Measurements from ENCODE around the gene ITM2C. TPM values are rescaled to one million over a fixed set of nuclear protein-coding genes. Genes with fewer than 3 reads are reported as not detected.

ITM2C gene
- total RNA-seq, 2 experiments from 2014 or later: 50.4 to 55.0 TPM

- ChIA-PET CTCF (interaction anchor here (0.9 to 3.7 kb wide), 3 partner anchors 10 to 45 kb away, joined by 4 to 12 read pairs (median 4); no protein-coding TSS in a partner anchor), POLR2A (no interaction called here)
Observed at GRCh38 chr2:230912046-230912445, 47.3 kb downstream of the ITM2C start.

GRCh38 chr2:230912724-230913123, 48.0 kb downstream of the ITM2C start:
- CTCF ChIA-PET: interaction anchor here (0.9 to 3.7 kb wide), 6 partner anchors 11 to 75 kb away, joined by 4 to 12 read pairs (median 6); no protein-coding TSS in a partner anchor

GRCh38 chr2:230913406-230914143, 48.8 kb downstream of the ITM2C start:
- ChIA-PET POLR2A (interaction anchor here (0.6 kb wide), 1 partner anchor 67 kb away, joined by 8 read pairs; no protein-coding TSS in a partner anchor), CTCF (interaction anchor here (1.3 to 3.7 kb wide), 5 partner anchors 11 to 92 kb away, joined by 5 to 12 read pairs (median 8); no protein-coding TSS in a partner anchor)

More at GRCh38 chr2:230912724-230913123, 48.0 kb downstream of the ITM2C start:
- POLR2A ChIA-PET: no interaction called here

DNA sequence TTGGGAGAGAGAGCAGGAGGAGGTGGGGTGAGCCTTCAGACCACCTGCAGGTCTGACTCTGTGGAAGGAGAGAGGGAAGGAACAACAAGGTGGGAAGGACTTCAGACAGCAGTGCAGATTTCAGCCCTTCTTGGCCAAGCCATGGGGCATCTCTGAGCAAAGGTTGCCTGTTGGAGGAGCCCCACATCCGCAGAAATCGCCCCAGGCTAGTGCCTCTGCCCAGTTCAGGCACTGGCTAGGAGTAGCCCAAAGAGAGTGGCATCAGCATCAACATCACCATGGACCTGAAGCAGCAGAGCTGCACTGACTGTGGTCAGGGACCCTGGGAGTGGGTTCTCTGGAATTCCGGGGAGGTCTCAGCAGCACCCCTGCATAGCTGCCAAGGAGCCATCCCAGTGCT, 50.1 kb downstream of the ITM2C start:
- CTCF ChIA-PET: interaction anchor here (0.7 to 3.7 kb wide), 4 partner anchors 9 to 93 kb away, joined by 3 to 12 read pairs (median 4); no protein-coding TSS in a partner anchor
- POLR2A ChIA-PET: no interaction called here

DNA sequence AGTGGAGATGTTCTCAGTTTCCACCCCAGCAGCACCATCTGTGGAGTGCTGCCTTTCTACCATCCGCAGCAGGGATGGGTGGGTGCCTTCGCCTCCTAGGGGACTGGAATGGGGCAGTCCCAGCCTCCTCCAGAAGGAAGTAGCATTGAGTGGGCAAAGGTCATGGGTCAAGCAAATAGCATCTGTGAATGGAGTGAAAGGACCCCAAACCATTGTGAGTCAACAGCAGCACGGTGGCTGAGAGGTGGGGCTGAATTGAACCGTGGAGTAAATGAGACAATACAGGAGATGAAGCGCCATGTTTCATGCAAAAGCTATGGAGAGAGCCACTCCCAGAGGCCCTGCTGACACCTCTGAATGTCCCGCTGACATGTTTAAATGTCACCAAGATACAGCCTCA, 50.6 kb downstream of the ITM2C start:
- ChIA-PET POLR2A (no interaction called here), CTCF (interaction anchor here (0.6 to 3.7 kb wide), 4 partner anchors 9 to 93 kb away, joined by 3 to 12 read pairs (median 4); no protein-coding TSS in a partner anchor)

- POLR2A ChIA-PET: no interaction called here
- CTCF ChIA-PET: interaction anchor here (1.0 kb wide), 1 partner anchor 14 kb away, joined by 3 read pairs; no protein-coding TSS in a partner anchor
Observed at GRCh38 chr2:230916218-230916617, 51.5 kb downstream of the ITM2C start.

DNA sequence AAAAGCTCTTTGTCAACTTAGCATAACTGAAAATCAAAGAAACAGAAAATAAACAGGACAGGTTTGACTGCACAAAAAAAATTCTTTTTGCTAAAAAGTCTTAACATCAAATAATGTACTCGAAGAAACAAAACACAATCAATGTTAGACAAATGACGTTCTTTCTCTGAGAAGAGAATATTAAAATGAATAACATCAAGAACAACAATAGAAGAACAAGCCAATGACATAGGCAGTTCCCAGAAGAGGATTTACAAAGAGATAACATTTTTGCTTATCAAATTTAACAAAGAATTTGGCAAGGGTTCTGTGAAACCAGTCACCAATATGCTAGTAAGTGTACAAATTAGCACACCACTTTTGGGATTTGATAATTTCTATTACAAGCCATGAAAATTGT, 54.5 kb downstream of the ITM2C start:
- CTCF ChIA-PET: interaction anchor here (1.0 kb wide), 1 partner anchor 13 kb away, joined by 3 read pairs; no protein-coding TSS in a partner anchor
- POLR2A ChIA-PET: no interaction called here

GRCh38 chr2:230919681-230920080, 54.9 kb downstream of the ITM2C start:
- POLR2A ChIA-PET: no interaction called here

DNA sequence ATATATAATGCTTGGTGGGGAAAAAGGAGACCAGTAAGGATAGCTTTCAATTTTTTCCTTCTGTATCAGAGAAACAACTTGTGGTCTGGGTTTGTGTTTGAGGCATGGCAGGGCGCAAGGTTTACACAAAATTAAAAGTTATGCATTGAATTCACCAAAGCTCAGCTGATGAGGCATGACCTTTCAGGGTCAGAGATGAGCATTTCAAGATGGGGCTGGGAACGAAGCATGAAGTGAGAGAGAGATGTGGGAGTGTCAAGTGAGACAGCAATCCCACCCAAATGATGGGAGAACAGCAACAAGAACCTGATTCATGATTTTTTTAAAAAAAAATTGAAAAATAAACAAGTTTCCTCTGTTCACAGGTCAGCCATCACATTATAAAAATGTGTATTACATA, 55.4 kb downstream of the ITM2C start:
- ChIA-PET CTCF (interaction anchor here (1.5 to 1.8 kb wide), 2 partner anchors 15 to 26 kb away, joined by 3 to 6 read pairs; no protein-coding TSS in a partner anchor), POLR2A (no interaction called here)

More at GRCh38 chr2:230919681-230920080, 54.9 kb downstream of the ITM2C start:
- CTCF ChIA-PET: interaction anchor here (1.0 to 1.8 kb wide), 2 partner anchors 14 to 27 kb away, joined by 3 to 6 read pairs; no protein-coding TSS in a partner anchor

DNA sequence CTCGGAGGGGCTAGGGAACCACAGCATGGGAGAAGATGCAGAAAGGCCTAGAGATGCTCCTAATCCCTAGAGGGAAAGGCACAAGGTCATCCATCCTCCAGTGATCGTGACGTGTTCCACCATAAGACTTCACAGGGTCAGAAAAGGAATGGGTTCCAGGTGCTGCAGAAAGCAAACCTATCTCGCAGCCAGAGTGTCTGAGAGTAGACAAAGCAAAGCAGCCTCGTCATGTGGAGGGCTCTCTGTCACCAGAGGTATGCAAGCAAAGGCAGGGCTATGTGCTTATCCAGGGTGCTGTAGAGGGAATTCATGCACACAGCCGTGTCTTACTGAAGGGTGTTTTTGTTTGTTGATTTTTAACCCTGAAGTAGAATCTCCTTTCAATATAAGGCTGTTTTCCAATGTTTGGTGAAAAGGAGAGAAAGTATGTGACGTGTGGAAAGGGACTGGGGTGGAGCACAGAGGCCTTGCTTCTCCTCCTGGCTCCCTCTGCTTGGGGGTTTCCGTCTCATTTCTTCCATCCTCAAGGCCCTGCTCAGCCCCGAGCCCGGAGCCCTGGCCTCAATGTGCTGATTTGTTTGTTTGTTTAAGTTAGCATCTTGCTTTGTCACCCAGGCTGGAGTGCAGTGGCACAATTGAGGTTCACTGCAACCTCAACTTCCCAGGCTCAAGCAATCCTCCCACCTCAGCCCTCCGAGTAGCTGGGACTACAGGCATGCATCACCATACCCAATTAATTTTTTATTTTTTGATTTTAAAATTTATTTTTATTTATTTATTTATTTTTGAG, 57.3 kb downstream of the ITM2C start:
- ChIA-PET CTCF (interaction anchor here (0.8 to 3.3 kb wide), 3 partner anchors 11 to 16 kb away, joined by 3 to 12 read pairs (median 3); no protein-coding TSS in a partner anchor), POLR2A (interaction anchor here (1.0 kb wide), 1 partner anchor 22 kb away, joined by 3 read pairs; no protein-coding TSS in a partner anchor)

DNA sequence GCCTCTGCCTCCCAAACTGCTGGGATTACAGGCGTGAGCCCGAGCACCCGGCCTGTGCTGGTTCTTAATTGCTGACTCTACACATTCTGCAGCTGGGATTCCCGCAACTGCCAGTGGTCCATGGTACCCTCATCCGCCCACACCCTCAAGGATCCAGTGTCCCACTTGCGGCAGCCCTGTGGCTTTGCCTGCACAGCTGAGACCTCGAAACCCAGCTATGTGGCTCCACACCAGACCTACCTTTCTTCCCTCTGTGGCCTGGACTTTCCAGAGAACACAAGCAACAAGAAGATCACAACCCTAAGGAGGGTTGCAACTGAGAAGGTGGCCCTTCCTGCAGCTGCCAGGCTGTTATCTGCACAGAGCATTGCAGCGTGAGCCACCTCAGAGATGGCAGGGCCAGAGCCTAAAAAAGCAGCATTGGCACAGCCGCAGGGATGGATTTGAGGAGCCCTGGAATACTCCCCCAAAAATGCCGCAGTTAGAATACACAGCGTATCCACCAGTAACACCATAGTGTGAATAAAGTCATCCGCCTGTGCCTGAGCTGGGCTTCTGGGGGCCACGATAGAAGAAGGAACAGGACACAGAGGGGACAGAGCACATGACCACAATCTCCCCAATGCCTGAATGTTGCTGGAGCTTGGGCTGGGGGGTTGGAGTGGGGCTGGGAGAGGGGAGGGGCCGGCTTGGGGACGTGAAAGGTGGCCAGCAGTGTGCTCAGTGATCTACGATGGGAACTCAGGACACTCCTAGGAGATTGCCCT, 58.4 kb downstream of the ITM2C start:
- ChIA-PET POLR2A (interaction anchor here (1.8 kb wide), 1 partner anchor 62 kb away, joined by 7 read pairs; no protein-coding TSS in a partner anchor), CTCF (interaction anchor here (0.5 to 5.0 kb wide), 8 partner anchors 9 to 1543 kb away, joined by 3 to 26 read pairs (median 10); no protein-coding TSS in a partner anchor)

DNA sequence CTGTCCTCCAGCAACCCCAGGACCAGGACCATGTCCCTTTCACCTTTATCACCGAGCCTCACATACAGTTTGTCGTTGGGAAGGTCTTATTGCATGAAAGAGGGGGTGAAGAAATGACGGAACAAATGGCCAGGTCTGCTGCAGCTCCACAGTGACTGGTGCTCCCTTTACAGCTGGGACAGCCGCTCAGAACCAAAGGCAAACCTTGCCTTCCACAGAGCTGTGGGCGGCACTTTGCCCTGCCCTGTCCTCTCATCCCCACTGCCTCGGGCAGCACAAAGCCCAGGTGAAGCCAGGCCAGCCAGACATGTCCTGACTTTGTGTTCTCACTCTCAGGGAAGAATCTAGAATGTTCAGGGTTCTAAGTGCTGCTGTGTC, 59.3 kb downstream of the ITM2C start:
- ChIA-PET POLR2A (interaction anchor here (1.8 kb wide), 1 partner anchor 61 kb away, joined by 7 read pairs; no protein-coding TSS in a partner anchor), CTCF (interaction anchor here (0.5 to 5.0 kb wide), 17 partner anchors 10 to 1542 kb away, joined by 3 to 26 read pairs (median 5); no protein-coding TSS in a partner anchor)

- POLR2A ChIA-PET: interaction anchor here (0.5 to 1.8 kb wide), 2 partner anchors 60 to 167 kb away, joined by 4 to 7 read pairs; no protein-coding TSS in a partner anchor
Observed at GRCh38 chr2:230924470-230925341, 60.0 kb downstream of the ITM2C start, which contains the start of gene GPR55. Gene GPR55, minus strand, starts transcription at chr2:230925242. Its CDS starts 14,280 bp downstream, at chr2:230910962.

GRCh38 chr2:230925443-230925878, 60.7 kb downstream of the ITM2C start:
- CTCF ChIA-PET: interaction anchor here (0.7 to 5.0 kb wide), 9 partner anchors 10 to 111 kb away, joined by 3 to 26 read pairs (median 4); partner anchors contain the start of gene ITM2C
- POLR2A ChIA-PET: interaction anchor here (0.5 kb wide), 2 partner anchors 168 to 1032 kb away, joined by 4 to 6 read pairs; no protein-coding TSS in a partner anchor

More at GRCh38 chr2:230924470-230925341, 60.0 kb downstream of the ITM2C start, which contains the start of gene GPR55:
- CTCF ChIA-PET: interaction anchor here (0.7 to 5.0 kb wide), 16 partner anchors 11 to 75 kb away, joined by 3 to 26 read pairs (median 5); no protein-coding TSS in a partner anchor

- CTCF ChIA-PET: interaction anchor here (0.7 to 5.0 kb wide), 10 partner anchors 11 to 110 kb away, joined by 3 to 26 read pairs (median 4); partner anchors contain the start of gene ITM2C
- POLR2A ChIA-PET: interaction anchor here (0.5 kb wide), 1 partner anchor 1033 kb away, joined by 6 read pairs; no protein-coding TSS in a partner anchor
Observed at GRCh38 chr2:230925879-230926765, 61.4 kb downstream of the ITM2C start.

Measured in activated CD8-positive, alpha-beta memory T cell treated with anti-CD3 and anti-CD28 coated beads for 36 hours (primary cell).